NCI-H446 (cell line): ENCODE results near the gene NIPBL.
"Not testable (repeated sequence)": the region's sequence is repeated elsewhere in the genome, so short reads cannot be mapped to it uniquely, and the experiment has no call there.

Source experiments
- DNase-seq, 2 experiments: peaks; one replicate each; lab custom pipeline; 2025; lab: John Stamatoyannopoulos, UW

Gene NIPBL

DNA sequence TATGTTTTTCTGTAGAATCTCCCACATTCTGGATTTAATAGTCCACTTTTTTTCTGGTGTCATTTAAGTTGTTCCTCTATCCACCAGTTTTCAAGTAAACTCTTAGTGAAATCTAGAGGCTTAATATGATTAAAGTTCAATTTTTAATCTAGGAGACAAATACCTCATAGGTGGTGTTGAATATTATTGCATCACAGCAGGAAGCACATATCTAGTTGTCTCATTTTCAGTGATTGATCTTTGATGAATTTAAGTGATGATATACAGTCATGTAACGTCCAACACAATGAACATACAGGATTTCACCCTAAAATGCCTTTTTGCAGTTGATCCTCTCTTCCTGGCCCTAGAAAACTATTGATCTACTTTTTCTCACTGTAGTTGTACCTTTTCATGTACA, 152.3 kb downstream of the NIPBL start:
- DNase-seq: no peak

DNA sequence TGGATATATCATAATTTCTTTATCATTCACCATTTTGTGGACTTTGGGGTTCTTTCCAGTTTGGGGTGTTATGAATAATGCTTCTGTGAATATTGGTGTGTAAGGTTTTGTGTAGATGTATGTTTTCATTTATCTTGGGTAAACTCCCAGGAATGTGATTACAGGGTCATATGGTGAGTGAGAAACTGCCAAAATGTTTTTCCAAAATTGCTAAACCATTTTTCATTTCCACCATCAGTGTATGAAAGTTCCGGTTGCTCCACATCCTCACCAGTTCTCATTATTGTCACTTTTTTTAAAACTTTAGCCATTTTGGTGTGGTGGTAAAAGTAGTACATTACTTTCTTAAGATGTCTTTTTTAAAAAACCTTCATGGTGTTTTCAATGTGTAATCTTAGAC, 152.9 kb downstream of the NIPBL start:
- no peak for DNase-seq

DNA sequence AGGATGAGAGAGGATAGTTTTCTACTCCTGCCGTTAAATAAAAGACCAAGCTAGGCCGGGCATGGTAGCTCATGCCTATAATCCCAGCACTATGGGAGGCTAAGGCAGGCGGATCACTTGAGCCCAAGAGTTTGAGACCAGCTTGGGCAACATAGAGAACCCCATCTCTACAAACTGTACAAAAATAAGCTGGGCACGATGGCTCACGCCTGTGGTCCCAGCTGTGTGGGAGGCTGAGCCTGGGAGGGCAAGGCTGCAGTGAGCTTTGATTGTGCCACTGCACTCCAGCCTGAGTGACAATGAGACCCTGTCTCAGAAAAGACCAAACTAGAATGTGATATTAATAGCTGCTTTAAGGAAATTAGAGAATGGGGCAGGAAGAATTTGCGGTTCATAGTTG, 158.4 kb downstream of the NIPBL start:
- no peak for DNase-seq

DNA sequence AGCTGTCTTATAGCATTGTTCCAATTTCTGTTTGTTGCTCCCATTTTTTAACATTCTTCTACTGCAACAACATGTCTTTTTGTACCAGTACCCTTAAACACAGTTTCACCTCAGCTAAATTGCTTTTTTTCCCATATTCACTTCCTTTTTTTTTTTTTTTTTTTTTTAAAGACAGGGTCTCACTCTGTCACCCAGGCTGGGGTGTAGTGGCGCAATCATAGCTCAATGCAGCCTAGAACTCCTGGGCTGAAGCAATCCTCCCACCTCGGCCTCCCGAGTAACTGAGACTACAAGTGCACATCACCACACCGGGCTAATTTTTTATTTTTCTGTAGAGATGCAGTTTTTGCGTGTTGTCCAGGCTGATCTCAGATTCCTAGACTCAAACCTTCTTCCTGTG, 161.3 kb downstream of the NIPBL start:
- no peak for DNase-seq

DNA sequence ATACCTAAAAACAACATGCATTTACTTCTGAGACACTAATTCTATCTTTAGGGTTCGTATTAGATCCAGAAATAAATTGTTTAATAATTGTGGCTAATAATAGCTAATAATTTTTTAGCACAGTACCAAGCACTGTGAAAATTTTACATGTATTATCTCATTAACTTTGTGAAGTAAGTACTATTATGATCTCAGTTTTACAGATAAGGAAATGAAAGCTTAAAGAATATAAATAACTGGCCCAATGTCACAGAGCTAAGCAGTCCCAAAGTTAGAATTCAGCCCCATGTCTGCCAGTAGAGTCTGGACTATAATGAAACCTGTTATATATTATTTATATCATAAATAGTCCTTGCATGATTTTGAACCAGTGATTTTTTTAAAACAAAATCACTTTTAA, 163.3 kb downstream of the NIPBL start:
- DNase-seq: no peak

DNA sequence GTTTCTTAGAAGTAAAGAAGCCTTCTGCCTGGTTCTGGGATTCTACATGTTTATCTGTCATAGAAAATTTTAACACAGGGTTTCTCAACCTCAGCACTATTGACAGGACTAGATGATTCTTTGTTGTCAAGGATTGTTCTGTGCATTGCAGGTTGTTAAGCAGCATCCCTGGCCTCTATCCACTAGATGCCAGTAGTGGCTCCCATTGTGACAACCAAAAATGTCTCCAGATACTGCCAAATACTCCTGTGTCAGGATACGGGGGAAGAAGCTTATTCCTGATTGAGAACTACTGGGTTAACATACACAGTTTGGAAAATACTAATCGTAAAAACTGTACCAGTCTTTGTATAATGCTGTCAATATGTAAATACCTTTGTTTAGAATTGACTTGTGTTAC, 167.1 kb downstream of the NIPBL start:
- DNase-seq: no peak

DNA sequence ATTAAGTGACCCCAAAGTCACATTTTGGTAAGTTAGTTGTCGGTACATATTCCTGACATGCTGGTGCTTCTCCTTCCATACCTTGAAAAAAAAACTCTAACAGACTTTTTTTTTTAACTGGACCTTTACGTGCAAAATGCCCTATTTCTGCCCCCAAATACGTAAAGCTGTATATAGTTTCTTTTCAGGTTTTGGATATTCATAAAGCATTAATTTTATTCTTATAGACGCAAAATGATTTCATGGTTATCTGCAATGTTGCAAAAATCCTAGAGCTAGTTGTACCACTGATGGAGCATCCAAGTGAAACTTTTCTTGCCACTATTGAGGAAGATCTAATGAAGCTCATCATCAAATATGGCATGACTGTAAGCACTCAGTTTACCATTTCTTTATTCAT, 167.6 kb downstream of the NIPBL start:
- DNase-seq: no peak

DNA sequence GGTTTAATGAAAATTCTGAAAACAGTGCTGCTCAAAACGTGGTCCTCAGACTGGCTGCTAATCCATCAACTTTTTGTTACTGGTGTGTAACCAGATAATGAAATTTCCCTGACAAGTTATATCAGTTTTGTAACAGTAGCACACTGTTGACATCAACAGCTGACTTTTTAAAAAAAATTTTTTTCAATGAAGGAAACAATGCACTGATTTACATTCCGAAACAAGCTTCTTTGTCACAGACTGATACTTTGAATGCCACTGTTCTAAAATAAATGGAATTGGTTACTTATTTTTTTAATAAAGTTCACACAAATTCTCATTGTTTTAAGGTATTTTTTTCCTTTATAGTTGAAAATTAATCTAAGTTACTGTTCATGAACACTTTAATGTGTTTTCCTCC, 169.1 kb downstream of the NIPBL start:
- no peak for DNase-seq

DNA sequence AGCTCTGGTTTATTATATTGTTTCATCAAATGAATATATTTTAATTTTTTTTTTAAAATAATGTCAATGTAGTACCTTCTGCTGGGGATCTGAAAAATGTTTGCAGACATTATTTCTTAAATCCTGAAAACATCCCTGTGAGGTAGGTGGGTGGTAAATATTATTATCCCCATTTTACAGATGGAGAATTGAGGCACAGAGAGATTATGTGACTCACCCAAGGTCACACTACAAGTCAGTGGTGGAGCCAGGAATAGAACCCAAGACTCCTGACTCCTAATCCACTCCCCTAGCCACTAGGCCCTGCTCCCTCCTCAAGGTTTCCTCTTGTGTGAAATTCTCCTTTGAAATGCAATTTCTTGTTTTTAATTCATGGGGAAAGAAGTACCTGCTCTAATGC, 171.4 kb downstream of the NIPBL start:
- no peak for DNase-seq

DNA sequence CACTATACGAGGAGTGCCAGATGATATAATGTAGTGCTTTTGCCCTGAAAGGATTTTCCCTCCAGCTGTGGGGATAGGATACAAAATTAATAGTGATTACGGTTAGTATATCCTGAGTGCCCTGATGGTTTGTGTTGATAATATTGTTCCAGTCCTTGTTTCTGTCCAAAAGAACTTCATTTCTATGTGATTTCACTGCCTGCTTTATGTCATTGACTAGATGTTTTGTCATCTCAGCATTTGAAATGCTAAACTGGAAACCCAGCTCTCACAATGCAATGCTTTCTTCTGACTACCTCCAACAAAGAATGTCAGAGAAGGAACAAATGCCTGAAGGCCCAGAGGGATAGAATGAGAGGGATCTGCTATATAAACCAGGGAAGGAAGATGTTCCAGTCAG, 177.8 kb downstream of the NIPBL start:
- DNase-seq: no peak

DNA sequence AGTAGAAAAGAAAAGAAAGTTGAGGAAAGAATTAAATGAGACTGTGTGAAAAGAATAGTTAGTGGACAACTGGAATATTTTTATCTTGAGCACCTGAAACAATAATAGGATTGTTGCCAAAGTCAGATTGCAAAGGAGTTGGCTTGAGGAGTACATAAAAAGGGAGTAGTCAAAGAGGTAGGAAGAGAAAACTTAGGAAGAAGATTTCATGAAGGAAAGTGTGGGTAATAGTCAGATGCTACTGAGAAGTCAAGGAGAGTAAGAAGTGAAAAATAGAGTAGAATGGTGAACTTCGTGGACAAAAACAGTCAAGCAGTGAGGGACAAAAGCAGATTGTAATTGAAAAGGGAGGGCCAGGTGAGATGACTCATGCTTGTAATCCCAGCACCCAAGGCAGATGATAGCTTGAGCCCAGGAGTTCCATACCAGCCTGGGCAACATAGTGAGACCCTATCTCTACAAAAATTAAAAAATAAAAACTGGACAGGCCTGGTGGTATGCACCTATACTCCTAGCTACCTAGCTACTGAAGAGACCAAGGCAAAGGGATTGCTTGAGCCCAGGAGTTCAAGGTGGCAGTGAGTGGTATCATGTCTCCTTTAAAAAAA, 178.9 kb downstream of the NIPBL start:
- no peak for DNase-seq

DNA sequence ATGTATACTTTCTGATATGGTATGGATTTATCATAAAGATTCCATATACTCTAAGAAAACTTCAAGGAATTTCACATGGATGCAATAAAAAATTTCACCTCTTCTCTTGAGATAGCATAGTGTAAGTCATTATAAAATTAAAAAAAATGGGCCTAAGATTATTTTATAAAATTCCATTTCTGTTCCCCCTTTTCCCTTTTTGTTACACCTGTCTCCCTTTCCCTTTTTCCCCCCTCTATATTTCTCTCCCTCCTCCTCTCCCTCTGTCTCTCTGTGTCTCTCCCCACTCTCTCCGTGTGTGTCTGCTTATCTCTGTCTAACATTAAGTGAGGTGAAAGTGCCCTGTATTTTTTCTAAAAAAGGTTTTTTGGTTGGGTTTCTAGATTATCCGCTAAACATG, 180.2 kb downstream of the NIPBL start:
- no peak for DNase-seq

DNA sequence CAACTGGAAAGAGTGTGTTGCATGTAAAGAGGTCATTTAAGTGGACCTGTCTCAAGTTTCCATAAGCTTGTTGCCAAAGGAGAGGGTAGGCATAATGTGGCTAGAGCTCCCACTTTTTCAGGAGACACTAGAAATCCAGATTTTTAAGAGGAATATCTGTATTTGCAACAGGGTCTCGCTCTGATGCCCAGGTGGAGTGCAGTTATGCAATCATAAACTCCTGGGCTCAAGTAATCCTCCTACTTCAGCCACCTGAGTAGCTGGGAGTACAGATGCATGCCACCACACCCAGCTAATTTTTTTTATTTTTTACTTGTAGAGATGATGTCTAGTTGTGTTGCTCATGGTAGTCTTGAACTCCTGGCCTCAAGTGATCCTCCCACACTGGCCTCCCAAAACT, 183.5 kb downstream of the NIPBL start:
- no peak for DNase-seq

DNA sequence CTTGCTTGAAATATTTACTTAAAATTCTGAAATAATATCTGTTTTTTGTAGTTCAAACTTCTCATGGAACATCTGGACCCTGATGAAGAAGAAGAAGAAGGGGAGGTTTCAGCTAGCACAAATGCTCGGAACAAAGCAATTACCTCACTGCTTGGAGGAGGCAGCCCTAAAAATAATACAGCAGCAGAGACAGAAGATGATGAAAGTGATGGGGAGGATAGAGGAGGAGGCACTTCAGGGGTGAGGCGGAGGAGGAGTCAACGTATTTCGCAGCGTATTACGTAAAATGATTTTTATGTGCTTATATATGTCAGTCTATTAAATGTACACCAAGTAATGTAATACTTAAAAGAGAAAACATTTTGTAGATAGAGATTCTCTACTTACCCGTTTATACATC, 187.2 kb downstream of the NIPBL start:
- DNase-seq: no peak

DNA sequence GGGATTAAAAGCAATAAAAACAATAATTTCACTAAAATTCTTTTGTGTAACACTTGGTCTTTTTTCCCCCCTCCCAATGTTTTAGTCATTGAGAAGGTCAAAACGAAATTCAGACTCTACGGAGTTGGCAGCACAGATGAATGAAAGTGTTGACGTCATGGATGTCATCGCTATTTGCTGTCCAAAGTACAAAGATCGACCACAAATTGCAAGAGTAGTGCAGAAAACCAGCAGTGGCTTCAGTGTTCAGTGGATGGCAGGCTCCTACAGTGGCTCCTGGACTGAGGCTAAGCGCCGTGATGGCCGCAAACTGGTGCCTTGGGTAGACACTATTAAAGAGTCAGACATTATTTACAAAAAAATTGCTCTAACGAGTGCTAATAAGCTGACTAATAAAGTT, 187.9 kb downstream of the NIPBL start:
- no peak for DNase-seq

DNA sequence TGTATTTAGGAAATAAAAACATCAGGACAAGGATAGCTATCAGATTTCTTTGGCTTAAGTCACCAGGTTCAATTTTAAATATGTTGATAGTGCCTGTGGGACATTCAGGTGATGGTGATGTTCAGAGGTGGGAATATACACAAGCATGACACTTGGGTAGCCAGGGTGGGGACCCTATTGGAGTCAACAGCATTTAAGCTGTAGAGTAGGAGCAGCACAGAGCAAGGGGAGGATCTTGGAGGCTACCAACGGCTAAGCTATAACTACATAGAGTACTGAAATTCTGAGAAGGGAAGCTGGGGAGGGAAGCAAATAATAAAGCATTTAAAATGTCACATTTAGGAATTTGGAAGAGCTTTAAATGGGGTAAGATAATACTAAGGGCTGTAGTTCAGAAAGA, 194.9 kb downstream of the NIPBL start:
- DNase-seq: no peak

DNA sequence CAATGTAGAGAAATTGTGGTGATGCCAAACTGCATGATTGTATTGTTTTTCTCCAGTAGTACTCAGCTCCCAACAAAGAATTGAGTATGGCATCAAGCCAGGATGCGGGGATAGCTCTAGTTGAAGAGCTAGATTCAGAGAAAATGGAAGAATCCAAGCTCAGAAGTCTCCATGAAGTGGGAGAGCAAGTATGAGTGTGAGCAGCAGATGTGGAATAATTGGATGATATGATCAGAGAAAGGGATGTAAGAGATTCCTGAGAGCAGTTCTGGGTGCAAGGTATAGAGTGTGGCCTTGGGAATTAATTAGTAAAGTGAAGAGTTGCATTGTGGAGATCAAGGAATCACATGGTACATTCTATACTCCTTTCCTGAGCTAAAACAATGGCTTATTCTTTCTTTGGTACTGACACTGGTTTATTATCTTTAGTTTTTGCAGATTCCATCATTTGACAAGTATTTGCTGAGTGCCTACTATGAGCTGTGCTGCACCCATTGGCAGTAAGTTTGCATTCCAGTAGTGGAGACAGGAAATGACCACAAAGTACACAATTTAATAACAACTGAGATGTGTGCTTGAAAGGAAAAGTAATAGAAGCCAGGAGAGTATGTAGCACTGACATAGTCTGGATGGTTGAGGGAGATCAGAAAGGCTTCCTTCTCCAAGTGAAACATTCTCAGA, 195.5 kb downstream of the NIPBL start:
- no peak for DNase-seq

DNA sequence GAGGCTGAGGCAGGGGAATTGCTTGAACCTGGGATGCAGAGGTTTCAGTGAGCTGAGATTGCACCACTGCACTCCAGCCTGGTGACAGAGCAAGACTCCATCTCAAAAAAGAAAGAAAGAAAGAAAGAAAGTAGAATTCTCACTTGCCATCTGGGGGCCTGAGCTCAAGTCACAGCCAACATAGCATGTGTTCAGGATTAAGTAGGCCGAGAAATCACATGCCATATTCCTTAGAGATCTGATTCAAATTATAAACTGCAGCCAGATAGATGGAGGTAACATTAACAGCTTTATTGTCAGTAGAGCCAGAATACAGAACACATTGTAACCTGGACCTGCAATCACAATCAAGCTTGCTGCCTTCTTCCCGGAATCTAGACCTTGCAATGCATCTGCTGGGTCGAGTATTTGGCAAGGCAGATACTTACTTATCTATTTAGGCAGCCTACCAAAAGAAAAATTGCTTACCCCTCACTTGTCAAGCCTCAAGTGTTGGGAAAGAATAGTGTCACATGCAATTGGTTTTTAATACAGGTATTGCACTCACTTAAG, 198.9 kb downstream of the NIPBL start:
- DNase-seq: no peak

DNA sequence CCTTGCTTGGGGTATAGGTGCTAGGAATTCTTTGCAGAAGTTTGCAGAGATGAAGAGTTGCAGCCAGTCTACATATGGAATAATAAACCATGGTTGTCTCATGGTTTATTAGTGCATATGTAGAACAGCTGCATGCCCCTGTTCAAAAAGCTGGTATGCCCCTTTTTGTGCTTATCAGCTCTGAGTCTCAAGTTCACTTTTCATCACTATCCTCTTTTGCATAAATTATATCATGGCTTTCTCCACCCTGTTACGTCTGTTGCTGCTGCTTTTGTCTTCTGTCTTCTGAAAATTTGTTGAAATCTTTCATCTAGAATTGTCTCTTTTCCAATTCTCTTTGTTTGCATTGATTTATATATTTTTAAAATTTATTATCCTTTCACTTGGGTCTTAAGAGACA, 200.6 kb downstream of the NIPBL start:
- no peak for DNase-seq

DNA sequence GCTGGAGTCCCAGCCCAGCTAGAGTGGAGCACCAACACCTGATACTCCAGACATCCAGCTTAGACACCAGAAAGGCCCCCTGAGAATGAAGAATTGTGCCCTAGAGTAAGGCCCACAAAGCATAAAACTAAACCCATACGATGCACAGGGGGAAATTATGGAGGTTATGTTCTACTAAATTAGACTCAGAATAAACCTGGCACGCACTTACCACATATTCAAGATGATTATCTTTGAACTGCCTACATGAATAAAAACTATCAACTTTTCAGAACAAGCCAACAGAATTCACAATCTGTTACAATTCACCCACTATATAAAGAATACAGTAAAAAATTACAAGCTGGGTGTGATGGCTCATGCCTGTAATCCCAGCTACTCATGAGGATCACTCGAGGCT, 204.1 kb downstream of the NIPBL start:
- no peak for DNase-seq

DNA sequence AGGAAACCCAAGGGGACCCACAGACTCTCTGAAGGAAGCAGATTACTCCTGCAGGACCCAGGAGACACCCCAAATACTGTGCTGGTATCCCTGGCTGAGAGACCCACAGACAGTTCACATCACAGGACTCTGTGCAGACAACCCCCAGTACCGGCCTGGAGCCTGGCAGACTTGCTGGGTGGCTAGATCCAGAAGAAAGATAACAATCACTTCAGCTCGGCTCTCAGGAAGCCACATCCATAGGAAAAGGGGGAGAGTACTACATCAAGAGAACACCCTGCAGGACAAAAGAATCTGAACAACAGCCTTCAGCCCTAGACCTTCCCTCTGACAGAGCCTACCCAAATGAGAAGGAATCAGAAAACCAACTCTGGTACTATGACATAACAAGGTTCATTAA, 206.4 kb downstream of the NIPBL start:
- not testable (repeated sequence) for DNase-seq

DNA sequence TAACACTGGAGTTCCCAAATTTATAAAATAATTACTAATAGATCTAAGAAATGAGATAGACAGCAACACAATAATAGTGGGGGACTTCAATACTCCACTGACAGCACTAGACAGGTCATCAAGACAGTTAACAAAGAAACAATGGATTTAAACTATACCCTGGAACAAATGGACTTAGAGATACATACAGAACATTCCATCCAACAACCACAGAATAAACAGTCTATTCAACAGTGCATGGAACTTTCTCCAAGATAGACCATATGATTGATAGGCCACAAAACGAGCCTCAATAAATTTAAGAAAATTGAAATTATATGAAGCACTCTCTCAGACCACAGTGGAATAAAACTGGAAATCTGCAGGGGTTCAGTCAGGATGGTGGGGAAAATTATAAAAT, 209.5 kb downstream of the NIPBL start:
- not testable (repeated sequence) for DNase-seq

DNA sequence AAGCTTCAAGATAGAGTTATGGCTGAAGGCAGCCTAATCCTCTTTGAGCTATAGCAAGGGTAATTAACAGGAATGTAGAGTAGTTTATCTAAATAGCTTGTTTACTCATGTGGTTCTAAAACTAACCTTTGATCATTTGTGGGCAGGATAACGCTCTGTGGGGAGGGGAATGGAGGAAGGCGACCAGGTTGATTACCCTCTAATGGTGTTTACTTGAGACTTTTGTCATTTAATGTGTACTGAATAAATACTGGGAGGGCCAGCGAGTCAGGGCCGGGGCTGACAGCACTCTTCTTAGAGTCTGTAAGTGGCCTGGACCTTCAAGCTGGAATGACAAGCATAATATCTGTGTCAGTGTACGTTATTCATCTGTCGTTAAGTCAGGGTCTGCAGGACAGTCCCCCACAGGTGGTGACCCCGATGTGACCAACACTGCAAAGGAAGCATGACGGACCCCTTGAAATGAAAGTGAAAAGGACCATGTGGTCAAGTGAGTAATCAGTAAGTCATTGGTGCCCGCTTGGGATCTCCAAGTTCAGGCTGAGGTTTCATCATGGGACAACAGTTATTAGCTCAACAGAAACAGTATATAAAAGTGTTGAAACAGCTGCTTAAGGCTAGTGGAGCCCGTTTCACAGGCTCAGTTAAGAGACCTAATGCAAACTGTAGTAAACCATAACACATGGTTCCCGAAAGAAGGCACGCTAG, 210.1 kb downstream of the NIPBL start:
- no peak for DNase-seq
